Measurements from ENCODE around the gene ACER1. TPM values are rescaled to one million over a fixed set of nuclear protein-coding genes. Genes with fewer than 3 reads are reported as not detected.

ACER1 gene
- total RNA-seq = 0.15 TPM in 1 of 2 replicates, not detected in the other

DNA sequence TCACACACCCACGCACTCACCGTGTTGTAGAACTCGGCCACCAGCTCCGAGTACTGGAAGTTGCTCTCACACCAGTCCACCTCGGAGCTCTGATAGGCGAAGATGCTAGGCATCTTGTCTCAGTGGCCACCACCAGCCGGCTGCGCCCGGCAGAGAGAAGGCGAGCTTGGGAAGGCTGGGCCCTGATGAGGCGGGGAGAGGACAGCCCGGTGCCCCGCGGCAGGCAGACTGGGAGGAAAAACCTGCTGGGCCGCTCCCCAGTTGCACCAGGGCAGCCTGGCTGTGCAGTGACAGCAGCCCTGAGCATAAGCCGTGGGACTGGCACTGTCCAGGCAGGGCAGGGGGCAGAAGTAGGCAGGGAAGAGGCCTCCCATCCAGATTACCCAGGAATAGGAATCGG lies at the start of gene ACER1:
TSS of gene ACER1 (minus strand) at position 174 of the 400 bp plus-strand sequence. CDS start at position 113, 61 bp downstream.

GRCh38 chr19:6375411-6376010 lies 42.1 kb upstream of the ACER1 start, which contains the start of gene PSPN:
Gene PSPN, minus strand, starts transcription at chr19:6375933. Its CDS starts 84 bp downstream, at chr19:6375849.

DNA sequence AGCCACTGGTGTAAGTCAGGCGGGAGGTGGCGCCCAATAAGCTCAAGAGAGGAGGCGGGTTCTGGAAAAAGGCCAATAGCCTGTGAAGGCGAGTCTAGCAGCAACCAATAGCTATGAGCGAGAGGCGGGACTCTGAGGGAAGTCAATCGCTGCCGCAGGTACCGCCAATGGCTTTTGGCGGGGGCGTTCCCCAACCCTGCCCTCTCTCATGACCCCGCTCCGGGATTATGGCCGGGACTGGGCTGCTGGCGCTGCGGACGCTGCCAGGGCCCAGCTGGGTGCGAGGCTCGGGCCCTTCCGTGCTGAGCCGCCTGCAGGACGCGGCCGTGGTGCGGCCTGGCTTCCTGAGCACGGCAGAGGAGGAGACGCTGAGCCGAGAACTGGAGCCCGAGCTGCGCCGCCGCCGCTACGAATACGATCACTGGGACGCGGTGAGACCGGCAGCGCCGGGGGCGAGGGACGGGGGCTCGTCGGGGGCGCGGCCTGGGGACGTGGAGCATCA lies 39.2 kb upstream of the ACER1 start, which contains the start of gene ALKBH7:
TSS of gene ALKBH7 (plus strand) at position 201 of the 502 bp plus-strand sequence. CDS start at position 228, 27 bp downstream.

DNA sequence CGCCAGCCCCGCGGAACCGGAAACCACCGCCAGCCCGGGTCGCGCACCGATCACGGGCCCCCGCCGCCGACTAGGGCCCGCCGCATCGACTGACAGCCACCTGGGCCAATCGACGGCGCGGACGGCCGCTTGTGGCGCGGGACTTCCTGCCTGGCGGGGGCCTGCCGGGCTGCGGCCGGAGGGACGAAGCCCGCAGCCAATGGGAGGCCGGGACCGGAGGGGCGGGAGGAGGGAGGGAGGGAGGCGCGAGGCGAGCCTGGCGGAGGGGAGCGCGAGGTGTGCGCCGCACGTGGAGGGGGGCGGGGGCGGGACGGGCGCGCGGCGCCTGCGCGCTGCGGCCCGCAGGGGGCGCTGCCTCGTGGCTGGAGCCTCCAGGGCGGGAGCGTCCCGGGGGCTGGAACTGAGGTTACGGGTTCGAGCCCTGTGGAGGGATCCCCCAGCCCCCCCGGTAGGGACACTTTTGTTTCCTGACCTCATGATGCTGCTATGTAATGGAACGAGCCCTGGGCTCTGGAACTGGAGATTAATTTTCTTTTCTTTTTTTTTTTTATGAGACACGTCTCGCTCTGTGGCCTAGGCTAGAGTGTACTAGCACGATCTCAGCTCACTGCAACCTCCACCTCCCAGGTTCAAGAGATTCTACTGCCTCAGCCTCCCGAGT lies 53.4 kb downstream of the ACER1 start, which contains the start of gene MLLT1:
TSS of gene MLLT1 (minus strand) at position 45 of the 661 bp plus-strand sequence. CDS start 191 bp downstream, outside the sequence.

Other genes starting within 250 kb of the ACER1 start
- 3.9 and 6.8 TPM in 2 replicates for gene RFX2, start 223.1 kb downstream of the ACER1 start, total RNA-seq
- gene ACSBG2, start 197.9 kb downstream of the ACER1 start, total RNA-seq = not detected in 2 replicates
- 21.4 and 23.0 TPM in 2 replicates for gene MLLT1, start 53.6 kb downstream of the ACER1 start, total RNA-seq
- 248 and 253 TPM in 2 replicates for gene CLPP, start 27.9 kb upstream of the ACER1 start, total RNA-seq
- 67.5 and 68.1 TPM in 2 replicates for gene ALKBH7, start 39.2 kb upstream of the ACER1 start, total RNA-seq
- gene PSPN, start 42.3 kb upstream of the ACER1 start, total RNA-seq = 0.45 and 0.84 TPM in 2 replicates
- 35.7 and 44.4 TPM in 2 replicates for gene GTF2F1, start 59.6 kb upstream of the ACER1 start, total RNA-seq
- gene KHSRP, start 91.2 kb upstream of the ACER1 start, total RNA-seq = 188 and 200 TPM in 2 replicates
- gene SLC25A41, start 100.2 kb upstream of the ACER1 start, total RNA-seq = not detected in 2 replicates
- gene SLC25A23, start 126.2 kb upstream of the ACER1 start, total RNA-seq = 25.1 and 31.4 TPM in 2 replicates
- not detected in 2 replicates for gene CRB3, start 130.7 kb upstream of the ACER1 start, total RNA-seq
- gene DENND1C, start 148.2 kb upstream of the ACER1 start, total RNA-seq = not detected in 2 replicates
- not detected in 2 replicates for gene TUBB4A, start 168.7 kb upstream of the ACER1 start, total RNA-seq
- gene TNFSF9, start 197.4 kb upstream of the ACER1 start, total RNA-seq = 0.67 and 0.74 TPM in 2 replicates

Data from bronchus fibroblast of lung (primary cell).